ENCODE measurements around the gene LRP3. TPM values are rescaled to one million over a fixed set of nuclear protein-coding genes. Genes with fewer than 3 reads are reported as not detected.

LRP3 gene
- polyA plus RNA-seq, 1 donor from 2014 or later, result 60.1 TPM

DNA sequence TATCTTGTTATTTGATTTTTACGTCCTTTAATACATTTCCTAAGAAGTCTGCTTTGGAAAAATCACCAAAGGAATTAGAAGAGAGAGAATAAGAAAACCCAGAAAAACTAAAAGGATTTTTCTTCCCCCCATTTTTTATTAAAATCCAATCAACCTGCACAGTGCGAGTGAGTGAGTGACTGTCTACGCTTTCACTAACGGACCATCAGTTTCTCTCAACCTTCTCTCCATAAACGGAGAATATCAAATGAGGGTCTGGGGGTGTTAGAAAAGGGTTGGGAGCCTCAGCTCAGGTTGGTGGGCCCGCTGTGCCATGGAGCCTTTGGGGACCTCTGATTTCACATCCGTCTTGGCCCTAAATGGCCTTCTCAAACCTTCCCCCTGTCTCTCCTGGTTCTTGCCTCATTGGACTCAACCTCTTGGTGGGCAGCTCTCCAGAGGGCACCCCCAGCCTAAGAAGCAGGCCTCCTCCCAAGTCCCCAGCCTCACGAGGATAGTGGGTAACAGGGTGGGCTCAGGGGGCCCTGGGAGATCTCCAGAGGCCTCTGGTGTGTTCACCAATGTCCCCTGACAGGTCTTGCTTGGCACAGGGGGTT, 763 bp upstream of the LRP3 start:
- peaks cover 17% of the 10 kb centered on the region for H3K79me2 ChIP-seq (replicated peaks; ENCODE audit: insufficient read depth, low read length)
- H3K4me2 ChIP-seq (ENCODE audit: low read length), result peak overlapping the region; percentile 65
- peak overlapping the region; percentile 65 for H2AFZ ChIP-seq (ENCODE audit: low read depth, low read length)

DNA sequence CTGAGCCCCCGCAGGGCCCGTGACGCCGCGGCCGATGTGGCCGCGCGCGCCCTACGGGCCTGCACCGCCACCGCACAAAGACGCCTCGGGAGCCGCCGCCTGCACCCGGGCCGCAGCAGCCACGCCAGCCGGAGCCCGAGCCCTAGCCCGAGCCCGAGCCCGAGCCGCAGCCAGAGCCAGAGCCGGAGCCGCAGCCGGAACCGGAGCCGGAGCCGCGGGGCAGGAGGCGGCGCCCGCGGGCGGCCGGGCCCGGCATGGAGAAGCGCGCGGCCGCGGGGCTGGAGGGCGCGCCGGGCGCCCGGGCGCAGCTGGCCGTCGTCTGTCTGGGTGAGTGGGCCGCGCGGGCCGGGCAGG, 379 bp downstream of the LRP3 start:
- Histone ChIP-seq H3K36me3 (ENCODE audit: insufficient read depth, low read length) (no peaks in the 10 kb centered on the region), H3K4me3 (ENCODE audit: low read length) (peak overlapping the region; percentile 85), H3K27ac (ENCODE audit: low read length) (no peak overlapping the region), H3K79me2 (replicated peaks; ENCODE audit: insufficient read depth, low read length) (peaks cover 17% of the 10 kb centered on the region), H3K9me3 (ENCODE audit: low read length) (no peaks in the 10 kb centered on the region), H3K9me2 (ENCODE audit: insufficient read depth, low read length) (no peaks in the 10 kb centered on the region), H3K27me3 (ENCODE audit: insufficient read depth, low read depth, low read length) (no peaks in the 10 kb centered on the region), H2AFZ (ENCODE audit: low read depth, low read length) (no peak overlapping the region), H3K4me2 (ENCODE audit: low read length) (no peak overlapping the region), H3F3A (ENCODE audit: insufficient read depth, low read length, poor library complexity, severe bottlenecking) (no peaks in the 10 kb centered on the region), H3K9ac (ENCODE audit: low read length) (peak overlapping the region; percentile 87), H4K20me1 (ENCODE audit: insufficient read depth) (no peaks in the 10 kb centered on the region)
- TF ChIP-seq EP300 (conservative IDR thresholded peaks at IDR 0.05; ENCODE audit: poor library complexity, severe bottlenecking) (no peak), REST (IDR thresholded peaks at IDR 0.05; ENCODE audit: borderline replicate concordance) (no peak), TAF1 (IDR thresholded peaks at IDR 0.05; ENCODE audit: low read depth) (no peak)

More for the DNA sequence above, 763 bp upstream of the LRP3 start:
- Histone ChIP-seq H3K9me3 (ENCODE audit: low read length) (no peaks in the 10 kb centered on the region), H3K27ac (ENCODE audit: low read length) (peak overlapping the region; percentile 54), H3K9ac (ENCODE audit: low read length) (peak overlapping the region; percentile 74), H3K27me3 (ENCODE audit: insufficient read depth, low read depth, low read length) (no peaks in the 10 kb centered on the region), H3F3A (ENCODE audit: insufficient read depth, low read length, poor library complexity, severe bottlenecking) (no peaks in the 10 kb centered on the region), H3K36me3 (ENCODE audit: insufficient read depth, low read length) (no peaks in the 10 kb centered on the region), H3K9me2 (ENCODE audit: insufficient read depth, low read length) (no peaks in the 10 kb centered on the region), H3K4me3 (ENCODE audit: low read length) (peak overlapping the region; percentile 64), H4K20me1 (ENCODE audit: insufficient read depth) (no peaks in the 10 kb centered on the region)
- TF ChIP-seq EP300 (conservative IDR thresholded peaks at IDR 0.05; ENCODE audit: poor library complexity, severe bottlenecking), result no peak
- no peak for TF ChIP-seq EZH2 (IDR thresholded peaks at IDR 0.05; ENCODE audit: borderline replicate concordance, insufficient read depth, low read length, poor library complexity, severe bottlenecking)
- no peak for TF ChIP-seq SMC3 (conservative IDR thresholded peaks at IDR 0.05; ENCODE audit: poor library complexity)
- no peak for TF ChIP-seq REST (IDR thresholded peaks at IDR 0.05; ENCODE audit: borderline replicate concordance)

All from neural cell (in vitro differentiated cells).